Measurements from ENCODE around the gene DLG2.

DNA sequence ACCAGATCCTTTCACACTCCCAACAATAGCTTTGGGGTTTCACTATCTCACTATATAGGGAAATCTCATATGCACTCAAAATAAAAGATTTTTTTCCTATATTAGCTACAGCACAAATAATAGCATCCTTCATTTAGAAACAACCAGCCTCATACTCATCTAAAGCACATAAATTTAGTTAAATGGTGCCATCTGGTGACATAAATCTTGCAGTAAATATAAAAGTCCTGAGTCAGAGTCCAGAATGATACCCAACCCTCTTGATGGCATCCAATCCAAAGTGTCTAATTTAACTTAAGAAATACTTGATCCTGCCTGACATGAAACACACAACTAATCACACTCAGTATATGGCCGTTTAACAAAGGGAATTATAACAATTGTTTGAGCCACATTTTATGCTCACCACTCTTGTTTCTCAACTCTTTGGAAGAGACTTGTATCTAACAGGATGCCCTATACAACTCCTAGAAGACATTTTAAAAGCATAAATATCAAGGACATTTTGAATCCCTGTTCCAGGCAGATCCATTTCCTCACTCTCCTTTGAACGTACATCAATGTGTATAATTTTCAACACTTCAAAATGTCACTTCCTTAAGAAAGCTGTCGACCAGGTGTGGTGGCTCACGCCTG is 36.2 kb downstream of the DLG2 start:
- TF ChIP-seq, protein P1, sequence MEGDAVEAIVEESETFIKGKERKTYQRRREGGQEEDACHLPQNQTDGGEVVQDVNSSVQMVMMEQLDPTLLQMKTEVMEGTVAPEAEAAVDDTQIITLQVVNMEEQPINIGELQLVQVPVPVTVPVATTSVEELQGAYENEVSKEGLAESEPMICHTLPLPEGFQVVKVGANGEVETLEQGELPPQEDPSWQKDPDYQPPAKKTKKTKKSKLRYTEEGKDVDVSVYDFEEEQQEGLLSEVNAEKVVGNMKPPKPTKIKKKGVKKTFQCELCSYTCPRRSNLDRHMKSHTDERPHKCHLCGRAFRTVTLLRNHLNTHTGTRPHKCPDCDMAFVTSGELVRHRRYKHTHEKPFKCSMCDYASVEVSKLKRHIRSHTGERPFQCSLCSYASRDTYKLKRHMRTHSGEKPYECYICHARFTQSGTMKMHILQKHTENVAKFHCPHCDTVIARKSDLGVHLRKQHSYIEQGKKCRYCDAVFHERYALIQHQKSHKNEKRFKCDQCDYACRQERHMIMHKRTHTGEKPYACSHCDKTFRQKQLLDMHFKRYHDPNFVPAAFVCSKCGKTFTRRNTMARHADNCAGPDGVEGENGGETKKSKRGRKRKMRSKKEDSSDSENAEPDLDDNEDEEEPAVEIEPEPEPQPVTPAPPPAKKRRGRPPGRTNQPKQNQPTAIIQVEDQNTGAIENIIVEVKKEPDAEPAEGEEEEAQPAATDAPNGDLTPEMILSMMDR (IDR thresholded peaks at IDR 0.05; ENCODE audit: low read depth, low read length), result peak; percentile 71
- TF ChIP-seq EZH2phosphoT487 (IDR thresholded peaks at IDR 0.05; ENCODE audit: low read depth), result no peak
